GM18520 (cell line): Measurements from ENCODE around the gene QPCTL.
"Not testable (repeated sequence)": the region's sequence is repeated elsewhere in the genome, so short reads cannot be mapped to it uniquely, and the experiment has no call there.

Experiments
- ATAC-seq: cut with Tn5 transposase; IDR thresholded peaks from one replicate; pipeline ENCODE4 v1.9.1; 2021; ENCODE audit not compliant: unreplicated experiment

QPCTL gene

GRCh38 chr19:45674946-45675345 is 17.5 kb upstream of the QPCTL start:
- no peak for ATAC-seq

GRCh38 chr19:45676851-45677263 is 15.6 kb upstream of the QPCTL start:
- ATAC-seq = no peak

GRCh38 chr19:45677351-45678230 is 14.9 kb upstream of the QPCTL start:
- ATAC-seq = no peak

DNA sequence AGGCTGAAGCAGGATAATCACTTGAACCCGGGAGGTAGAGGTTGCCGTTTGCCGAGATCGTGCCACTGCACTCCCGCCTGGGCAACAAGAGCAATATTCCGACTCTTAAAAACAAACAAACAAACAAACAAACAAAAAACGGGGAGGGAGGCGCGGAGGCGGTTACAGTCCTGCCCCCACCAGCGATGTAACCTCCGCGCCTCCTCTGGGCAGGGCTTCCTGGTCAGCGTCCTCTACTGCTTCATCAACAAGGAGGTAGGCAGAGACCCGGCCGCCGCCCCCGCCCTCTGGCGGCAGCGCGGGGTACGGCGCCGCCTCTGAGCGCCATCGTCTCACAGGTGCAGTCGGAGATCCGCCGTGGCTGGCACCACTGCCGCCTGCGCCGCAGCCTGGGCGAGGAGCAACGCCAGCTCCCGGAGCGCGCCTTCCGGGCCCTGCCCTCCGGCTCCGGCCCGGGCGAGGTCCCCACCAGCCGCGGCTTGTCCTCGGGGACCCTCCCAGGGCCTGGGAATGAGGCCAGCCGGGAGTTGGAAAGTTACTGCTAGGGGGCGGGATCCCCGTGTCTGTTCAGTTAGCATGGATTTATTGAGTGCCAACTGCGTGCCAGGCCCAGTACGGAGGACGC is 11.0 kb upstream of the QPCTL start:
- ATAC-seq = peak; percentile 65

GRCh38 chr19:45682117-45682516 is 10.3 kb upstream of the QPCTL start:
- no peak for ATAC-seq

- no peak for ATAC-seq
Measured at GRCh38 chr19:45682908-45683307, 9.6 kb upstream of the QPCTL start.

DNA sequence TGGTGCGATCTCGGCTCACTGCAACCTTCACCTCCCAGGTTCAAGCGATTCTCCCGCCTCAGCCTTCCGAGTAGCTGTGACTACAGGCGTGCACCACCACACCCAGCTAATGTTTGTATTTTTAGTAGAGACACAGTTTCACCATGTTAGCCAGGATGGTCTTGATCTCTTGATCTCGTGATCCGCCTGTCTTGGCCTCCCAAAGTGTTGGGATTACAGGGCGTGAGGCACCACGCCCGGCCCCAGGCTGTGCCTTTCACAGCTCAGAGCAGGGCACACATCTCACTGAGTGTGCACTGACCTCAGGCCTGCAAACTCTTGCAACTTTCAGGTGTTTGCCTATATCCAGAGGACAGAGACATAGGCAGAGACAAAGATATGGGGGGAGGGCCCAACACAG is 7.4 kb upstream of the QPCTL start:
- ATAC-seq = not testable (repeated sequence)

DNA sequence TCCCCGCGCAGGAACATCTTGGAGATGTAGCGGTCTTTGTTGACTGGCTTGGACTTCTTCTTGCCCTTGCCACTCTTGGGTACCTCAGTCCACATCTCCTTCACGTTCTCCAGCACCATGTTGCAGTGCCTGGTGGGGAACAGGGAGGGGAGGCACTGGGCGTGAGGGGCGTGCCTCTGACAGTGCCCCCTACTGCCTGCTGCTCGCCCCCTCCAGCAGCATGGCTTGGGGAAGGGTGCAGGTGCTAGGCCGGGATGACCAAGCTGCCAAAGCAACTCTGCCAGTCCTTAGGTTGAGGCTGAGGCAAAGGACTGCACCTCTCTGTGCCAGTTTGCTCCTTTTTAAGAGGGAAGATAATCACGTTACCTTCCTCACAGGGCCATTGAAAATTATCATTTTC is 4.9 kb upstream of the QPCTL start:
- ATAC-seq = no peak

DNA sequence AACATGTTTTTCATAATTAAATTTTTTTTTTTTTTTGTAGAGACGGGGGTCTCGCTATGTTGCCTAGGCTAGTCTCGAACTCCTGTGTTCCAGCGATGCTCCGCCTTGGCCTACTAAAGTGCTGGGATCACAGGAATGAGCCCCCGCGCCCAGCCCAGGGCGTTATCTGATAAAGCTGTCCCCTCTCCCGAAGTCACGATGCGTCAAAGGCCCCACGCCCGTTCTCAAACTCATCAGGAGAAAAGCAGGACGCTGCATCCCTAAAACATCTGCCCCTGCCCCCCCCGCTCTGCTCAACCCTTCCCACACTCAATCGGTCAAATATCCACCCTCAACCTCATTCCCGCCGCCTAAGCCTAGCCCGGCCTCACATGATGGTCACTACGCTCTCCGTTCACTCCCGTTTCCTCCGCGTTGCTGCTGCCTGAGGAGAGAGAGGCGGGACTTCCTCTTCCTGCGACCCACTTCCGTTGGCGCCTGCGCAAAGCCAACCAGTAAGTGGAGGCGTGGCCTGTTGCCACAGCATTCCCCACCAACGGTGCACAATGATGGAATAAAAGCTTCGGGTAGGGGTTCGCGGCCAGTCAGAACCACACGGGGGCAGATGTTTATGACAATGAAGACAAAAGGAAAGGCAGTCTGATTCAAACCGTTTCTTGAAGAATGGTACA is 815 bp upstream of the QPCTL start, which contains the start of gene SNRPD2:
SNRPD2 (minus strand) TSS at position 438 of the 671 bp plus-strand sequence; CDS start at position 373, 65 bp downstream.
- ATAC-seq = peak; percentile 43

DNA sequence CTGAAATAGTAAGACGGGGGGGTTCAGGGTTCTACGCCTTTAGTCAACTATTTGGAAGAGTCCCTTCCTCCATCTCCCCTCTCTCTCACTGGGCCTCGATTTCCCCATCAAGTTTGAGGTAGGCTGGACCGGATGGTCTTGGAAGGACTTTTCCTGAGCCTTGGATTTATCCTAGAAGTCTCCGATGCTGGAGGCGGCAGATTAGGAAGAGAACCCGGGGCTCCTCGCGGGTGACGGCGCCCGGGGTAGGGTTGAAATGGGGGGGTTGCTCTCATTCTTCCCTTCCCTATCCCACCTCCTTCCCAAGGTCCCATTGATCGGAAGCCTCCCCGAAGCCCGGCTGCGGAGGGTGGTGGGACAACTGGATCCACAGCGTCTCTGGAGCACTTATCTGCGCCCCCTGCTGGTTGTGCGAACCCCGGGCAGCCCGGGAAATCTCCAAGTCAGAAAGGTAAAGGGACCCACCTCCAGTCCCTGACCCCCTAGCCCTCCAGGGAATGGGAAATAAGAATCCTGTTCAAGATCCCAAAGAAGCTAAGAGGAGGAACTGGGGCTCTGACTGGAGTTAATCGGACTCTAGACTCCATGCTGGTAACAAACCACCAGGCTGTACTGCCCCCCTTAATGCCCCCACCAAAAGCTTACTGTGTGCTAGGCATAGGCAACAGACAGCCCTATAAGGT is 781 bp downstream of the QPCTL start:
- ATAC-seq = no peak

DNA sequence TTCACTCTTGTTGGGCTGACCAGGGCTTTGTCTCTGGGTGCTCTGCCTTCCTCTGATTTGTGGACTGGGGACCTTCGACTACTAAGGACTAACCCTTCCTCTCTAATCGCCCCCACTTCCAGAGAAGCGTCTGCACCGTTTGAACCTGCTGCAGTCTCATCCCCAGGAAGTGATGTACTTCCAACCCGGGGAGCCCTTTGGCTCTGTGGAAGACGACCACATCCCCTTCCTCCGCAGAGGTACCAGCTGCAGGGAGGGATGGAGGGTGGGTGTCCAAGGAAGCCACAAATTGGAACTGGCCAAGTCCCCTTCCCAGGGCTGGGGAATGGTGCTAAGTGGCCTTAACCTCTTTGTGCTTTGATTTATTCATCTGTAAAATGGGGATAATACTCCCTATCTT is 9.2 kb downstream of the QPCTL start:
- no peak for ATAC-seq

GRCh38 chr19:45705115-45705514 is 12.6 kb downstream of the QPCTL start:
- ATAC-seq = no peak

- no peak for ATAC-seq
Measured at GRCh38 chr19:45705710-45706415, 13.4 kb downstream of the QPCTL start.

GRCh38 chr19:45710356-45711130 is 18.1 kb downstream of the QPCTL start:
- no peak for ATAC-seq

- no peak for ATAC-seq
Measured at GRCh38 chr19:45711851-45712698, 19.6 kb downstream of the QPCTL start.

DNA sequence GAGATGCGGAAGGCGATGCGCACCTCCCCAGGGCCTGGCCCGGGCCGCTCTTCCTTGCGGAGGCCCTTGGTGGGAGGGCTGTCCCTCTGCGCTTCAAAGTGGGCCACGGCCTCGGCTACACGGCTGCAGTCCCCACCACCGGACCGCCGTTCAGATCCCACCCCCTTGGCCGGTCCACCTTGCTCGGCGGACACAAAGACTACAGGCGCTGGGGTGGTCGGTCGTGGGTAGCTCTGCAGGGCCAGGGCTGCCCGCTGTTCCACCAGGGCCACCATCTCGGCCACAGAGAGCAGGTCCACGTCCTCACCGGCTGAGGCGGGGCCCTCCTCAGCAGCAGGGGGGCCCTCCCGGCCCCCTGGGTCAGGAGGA is 20.2 kb downstream of the QPCTL start:
- no peak for ATAC-seq

DNA sequence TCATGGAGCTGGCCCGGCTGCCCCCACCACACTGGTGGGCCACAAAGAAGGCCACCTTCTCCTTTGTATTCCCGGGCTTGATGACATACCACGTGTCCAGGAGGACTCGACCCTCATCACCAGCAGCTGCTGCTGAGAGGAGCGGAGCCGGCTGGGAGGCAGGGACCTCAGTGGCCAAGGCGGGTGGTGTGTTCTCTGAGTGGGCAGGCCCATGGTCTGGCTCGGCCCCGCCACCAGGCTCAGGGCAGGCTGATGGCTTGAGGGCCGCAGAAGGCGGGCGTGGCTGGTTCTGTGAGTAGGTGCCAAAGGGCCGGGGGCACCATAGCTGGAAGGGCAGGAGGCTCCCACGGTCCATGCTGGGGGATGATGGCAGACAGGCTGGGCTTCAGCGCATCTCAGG is 20.7 kb downstream of the QPCTL start:
- ATAC-seq = no peak

- ATAC-seq = no peak
Measured at GRCh38 chr19:45715139-45715538, 22.7 kb downstream of the QPCTL start.
